Measurements from ENCODE around the gene LUM. TPM values are rescaled to one million over a fixed set of nuclear protein-coding genes. Genes with fewer than 3 reads are reported as not detected.

The LUM gene
- total and polyA plus RNA-seq, 2 experiments from 2014 or later, result 1,853 to 2,030 TPM

GRCh38 chr12:91154131-91154530 is 42.8 kb upstream of the LUM start:
- Histone ChIP-seq H3K36me3 (replicated peaks; ENCODE audit: insufficient read depth, low read depth) (no peaks in the 10 kb centered on the region), H3K27ac (no peak overlapping the region)
- 54% methylated on average over 3 of the region's 3 CpGs for WGBS (ENCODE audit: low lambda C conversion rate, missing lambda C conversion rate)

GRCh38 chr12:91144053-91144452 is 32.8 kb upstream of the LUM start:
- 93% methylated on average over 2 of the region's 2 CpGs for WGBS (ENCODE audit: low lambda C conversion rate, missing lambda C conversion rate)

More at GRCh38 chr12:91154131-91154530, 42.8 kb upstream of the LUM start:
- no peak overlapping the region for H3K4me3 ChIP-seq
- no peak overlapping the region for H3K4me2 ChIP-seq
- no peak for DNase-seq (ENCODE audit: low spot score)
- H3K79me2 ChIP-seq, result no peaks in the 10 kb centered on the region
- no peaks in the 10 kb centered on the region for H3K4me1 ChIP-seq (ENCODE audit: insufficient read depth)
- H3K9me3 ChIP-seq (ENCODE audit: low read depth), result peaks cover 3% of the 10 kb centered on the region
- H3K9me2 ChIP-seq (replicated peaks; ENCODE audit: insufficient read depth), result no peaks in the 10 kb centered on the region
- no peak for TF ChIP-seq EZH2phosphoT487 (IDR thresholded peaks at IDR 0.05; ENCODE audit: low read depth, severe bottlenecking, unreplicated experiment)
- no peak for TF ChIP-seq CTCF (IDR thresholded peaks at IDR 0.05; ENCODE audit: poor library complexity)
- no peak for TF ChIP-seq EZH2 (IDR thresholded peaks at IDR 0.05; ENCODE audit: borderline replicate concordance)
- H2AFZ ChIP-seq, result no peak overlapping the region
- H4K20me1 ChIP-seq (ENCODE audit: insufficient read depth, poor library complexity, severe bottlenecking), result no peaks in the 10 kb centered on the region
- H3K27me3 ChIP-seq, result no peaks in the 10 kb centered on the region

GRCh38 chr12:91143206-91143605 is 31.9 kb upstream of the LUM start:
- H3K4me2 ChIP-seq, result no peak overlapping the region
- no peaks in the 10 kb centered on the region for H3K27me3 ChIP-seq
- H3K36me3 ChIP-seq (replicated peaks; ENCODE audit: insufficient read depth, low read depth), result no peaks in the 10 kb centered on the region
- no peaks in the 10 kb centered on the region for H3K9me2 ChIP-seq (replicated peaks; ENCODE audit: insufficient read depth)
- no peak overlapping the region for H3K4me3 ChIP-seq
- peaks cover 27% of the 10 kb centered on the region for H3K4me1 ChIP-seq (ENCODE audit: insufficient read depth)
- no peaks in the 10 kb centered on the region for H3K79me2 ChIP-seq
- no peaks in the 10 kb centered on the region for H4K20me1 ChIP-seq (ENCODE audit: insufficient read depth, poor library complexity, severe bottlenecking)
- no peak for DNase-seq (ENCODE audit: low spot score)
- TF ChIP-seq EZH2 (IDR thresholded peaks at IDR 0.05; ENCODE audit: borderline replicate concordance) (no peak), CTCF (IDR thresholded peaks at IDR 0.05; ENCODE audit: poor library complexity) (no peak), EZH2phosphoT487 (IDR thresholded peaks at IDR 0.05; ENCODE audit: low read depth, severe bottlenecking, unreplicated experiment) (no peak)
- H3K9me3 ChIP-seq (ENCODE audit: low read depth), result no peaks in the 10 kb centered on the region
- peak overlapping the region; percentile 91 for H3K27ac ChIP-seq
- 68% methylated on average over 3 of the region's 3 CpGs for WGBS (ENCODE audit: low lambda C conversion rate, missing lambda C conversion rate)
- H2AFZ ChIP-seq, result no peak overlapping the region

More at GRCh38 chr12:91144053-91144452, 32.8 kb upstream of the LUM start:
- H3K4me3 ChIP-seq, result no peak overlapping the region
- H3K4me2 ChIP-seq, result no peak overlapping the region
- H3K9me3 ChIP-seq (ENCODE audit: low read depth), result no peaks in the 10 kb centered on the region
- H4K20me1 ChIP-seq (ENCODE audit: insufficient read depth, poor library complexity, severe bottlenecking), result no peaks in the 10 kb centered on the region
- no peaks in the 10 kb centered on the region for H3K9me2 ChIP-seq (replicated peaks; ENCODE audit: insufficient read depth)
- no peak overlapping the region for H2AFZ ChIP-seq
- peaks cover 18% of the 10 kb centered on the region for H3K4me1 ChIP-seq (ENCODE audit: insufficient read depth)
- H3K79me2 ChIP-seq, result no peaks in the 10 kb centered on the region
- H3K27me3 ChIP-seq, result no peaks in the 10 kb centered on the region
- H3K36me3 ChIP-seq (replicated peaks; ENCODE audit: insufficient read depth, low read depth), result no peaks in the 10 kb centered on the region
- TF ChIP-seq EZH2phosphoT487 (IDR thresholded peaks at IDR 0.05; ENCODE audit: low read depth, severe bottlenecking, unreplicated experiment), result no peak
- no peak for TF ChIP-seq EZH2 (IDR thresholded peaks at IDR 0.05; ENCODE audit: borderline replicate concordance)
- no peak for TF ChIP-seq CTCF (IDR thresholded peaks at IDR 0.05; ENCODE audit: poor library complexity)
- no peak overlapping the region for H3K27ac ChIP-seq
- DNase-seq (ENCODE audit: low spot score), result no peak

GRCh38 chr12:91142221-91142631 is 30.9 kb upstream of the LUM start:
- Histone ChIP-seq H3K27me3 (no peaks in the 10 kb centered on the region), H3K79me2 (no peaks in the 10 kb centered on the region), H3K4me1 (ENCODE audit: insufficient read depth) (peaks cover 35% of the 10 kb centered on the region), H4K20me1 (ENCODE audit: insufficient read depth, poor library complexity, severe bottlenecking) (no peaks in the 10 kb centered on the region), H3K4me2 (no peak overlapping the region), H3K36me3 (replicated peaks; ENCODE audit: insufficient read depth, low read depth) (no peaks in the 10 kb centered on the region), H2AFZ (no peak overlapping the region), H3K9me3 (ENCODE audit: low read depth) (no peaks in the 10 kb centered on the region), H3K4me3 (no peak overlapping the region), H3K27ac (peak overlapping the region; percentile 91), H3K9me2 (replicated peaks; ENCODE audit: insufficient read depth) (no peaks in the 10 kb centered on the region)
- no peak for TF ChIP-seq EZH2phosphoT487 (IDR thresholded peaks at IDR 0.05; ENCODE audit: low read depth, severe bottlenecking, unreplicated experiment)
- TF ChIP-seq CTCF (IDR thresholded peaks at IDR 0.05; ENCODE audit: poor library complexity), result no peak
- no peak for TF ChIP-seq EZH2 (IDR thresholded peaks at IDR 0.05; ENCODE audit: borderline replicate concordance)
- peak; percentile 22 for DNase-seq (ENCODE audit: low spot score)
- WGBS (ENCODE audit: low lambda C conversion rate, missing lambda C conversion rate), result 41% methylated on average over 3 of the region's 3 CpGs
